Mesenchymal stem cell (in vitro differentiated cells and primary cell): Measurements from ENCODE around the gene CCDC149.
A peak's percentile ranks its signal among the peaks of the same experiment; 100 is the strongest.

Source experiments
- DNase-seq: peaks from one replicate; pipeline ENCODE4 v3.0.0-alpha.2; 2013
- H2AFZ ChIP-seq: one replicate; pipeline ENCODE4 v1.6.1; 2013; ENCODE audit warnings: low read depth, mild to moderate bottlenecking, control low read depth, inconsistent platforms, low read length, moderate library complexity
- H2AK5ac ChIP-seq: 2 replicates; pipeline ENCODE4 v1.6.1; 2013; ENCODE audit warnings: low read length, moderate library complexity, mild to moderate bottlenecking, inconsistent platforms; ENCODE audit not compliant: severe bottlenecking
- H2BK120ac ChIP-seq: one replicate; pipeline ENCODE4 v1.6.1; 2013; ENCODE audit warnings: low read depth, mild to moderate bottlenecking, inconsistent platforms, low read length, moderate library complexity
- H2BK12ac ChIP-seq, 2 experiments: one replicate each; pipeline ENCODE4 v1.6.1; 2013; ENCODE audit warnings: inconsistent platforms in 2 of 2, low read length in 2 of 2, mild to moderate bottlenecking in 2 of 2, moderate library complexity in 2 of 2, control low read depth in 1 of 2
- H2BK15ac ChIP-seq: one replicate; pipeline ENCODE4 v1.6.1; 2013; ENCODE audit warnings: mild to moderate bottlenecking, low read depth, inconsistent platforms; ENCODE audit not compliant: poor library complexity, severe bottlenecking
- H2BK5ac ChIP-seq: 2 replicates; pipeline ENCODE4 v1.6.1; 2013; ENCODE audit warnings: low read depth, mild to moderate bottlenecking, low read length, control low read depth, inconsistent platforms; ENCODE audit not compliant: poor library complexity, severe bottlenecking
- H3K14ac ChIP-seq, 2 experiments: one replicate each; pipeline ENCODE4 v1.6.1; 2013; ENCODE audit warnings: inconsistent platforms in 2 of 2, low read length in 2 of 2, control low read depth in 1 of 2, mild to moderate bottlenecking in 1 of 2, moderate library complexity in 1 of 2
- H3K18ac ChIP-seq, 2 experiments: one replicate each; pipeline ENCODE4 v1.6.1; 2013; ENCODE audit warnings: inconsistent platforms in 2 of 2, low read length in 2 of 2, control low read depth in 1 of 2, low read depth in 1 of 2, mild to moderate bottlenecking in 1 of 2
- H3K23ac ChIP-seq, 2 experiments: one replicate each; pipeline ENCODE4 v1.6.1; 2013; ENCODE audit warnings: inconsistent platforms in 2 of 2, low read length in 2 of 2, mild to moderate bottlenecking in 2 of 2, moderate library complexity in 2 of 2, control low read depth in 1 of 2
- H3K27ac ChIP-seq: 2 replicates; pipeline ENCODE4 v1.5.1; 2013; ENCODE audit warnings: mild to moderate bottlenecking, moderate library complexity, low read length, control low read depth, inconsistent platforms; ENCODE audit not compliant: poor library complexity, severe bottlenecking
- H3K27me3 ChIP-seq, 2 experiments: 2 replicates each; pipeline versions ENCODE4 v1.6.1 to v1.7.0; 2013; ENCODE audit warnings: low read length in 2 of 2, mild to moderate bottlenecking in 2 of 2, moderate library complexity in 2 of 2, control low read depth in 1 of 2, inconsistent platforms in 1 of 2; ENCODE audit not compliant: control insufficient read depth in 1 of 2, insufficient read depth in 1 of 2
- H3K36me3 ChIP-seq, 2 experiments: 2 replicates each; pipeline versions ENCODE4 v1.6.1 to v1.7.0; 2013; ENCODE audit warnings: low read length in 2 of 2, control low read depth in 1 of 2, inconsistent platforms in 1 of 2, low read depth in 1 of 2, mild to moderate bottlenecking in 1 of 2; ENCODE audit not compliant: insufficient read depth in 2 of 2, control insufficient read depth in 1 of 2
- H3K4ac ChIP-seq, 2 experiments: one replicate each; pipeline ENCODE4 v1.6.1; 2013; ENCODE audit warnings: inconsistent platforms in 2 of 2, low read length in 2 of 2, mild to moderate bottlenecking in 2 of 2, moderate library complexity in 2 of 2, control low read depth in 1 of 2, low read depth in 1 of 2
- H3K4me1 ChIP-seq: 2 replicates; pipeline ENCODE4 v1.6.1; 2013; ENCODE audit warnings: low read depth, low read length, control low read depth; ENCODE audit not compliant: control insufficient read depth, insufficient read depth
- H3K4me2 ChIP-seq: 2 replicates; pipeline ENCODE4 v1.6.1; 2013; ENCODE audit warnings: low read length, mild to moderate bottlenecking, inconsistent platforms; ENCODE audit not compliant: poor library complexity, severe bottlenecking
- H3K4me3 ChIP-seq, 2 experiments: 2 replicates each; pipeline versions ENCODE4 v1.5.1 to v1.7.0; 2013; ENCODE audit warnings: low read length in 2 of 2, mild to moderate bottlenecking in 2 of 2, control low read depth in 1 of 2, low read depth in 1 of 2; ENCODE audit not compliant: insufficient read depth in 1 of 2
- H3K79me1 ChIP-seq: replicated peaks from 2 replicates; pipeline ENCODE4 v1.6.1; 2013; ENCODE audit warnings: mild to moderate bottlenecking, control low read depth, low read length, inconsistent platforms; ENCODE audit not compliant: poor library complexity, severe bottlenecking
- H3K9ac ChIP-seq: 2 replicates; pipeline ENCODE4 v1.7.0; 2013; ENCODE audit warnings: mild to moderate bottlenecking, low read length, moderate library complexity
- H3K9me3 ChIP-seq: 2 replicates; pipeline ENCODE4 v1.7.0; 2013; ENCODE audit warnings: mild to moderate bottlenecking, low read length; ENCODE audit not compliant: control insufficient read depth
- H4K8ac ChIP-seq: one replicate; pipeline ENCODE4 v1.6.1; 2013; ENCODE audit warnings: inconsistent platforms, mild to moderate bottlenecking, low read length, moderate library complexity
- H4K91ac ChIP-seq: one replicate; pipeline ENCODE4 v1.6.1; 2013; ENCODE audit warnings: mild to moderate bottlenecking, low read length, inconsistent platforms
- WGBS: methylation state at CpG from one replicate; pipeline ENCODE4 v1.1.7; 2013; ENCODE audit warnings: mixed read lengths; 5-methylcytosine and 5-hydroxymethylcytosine counted together

The CCDC149 gene

DNA sequence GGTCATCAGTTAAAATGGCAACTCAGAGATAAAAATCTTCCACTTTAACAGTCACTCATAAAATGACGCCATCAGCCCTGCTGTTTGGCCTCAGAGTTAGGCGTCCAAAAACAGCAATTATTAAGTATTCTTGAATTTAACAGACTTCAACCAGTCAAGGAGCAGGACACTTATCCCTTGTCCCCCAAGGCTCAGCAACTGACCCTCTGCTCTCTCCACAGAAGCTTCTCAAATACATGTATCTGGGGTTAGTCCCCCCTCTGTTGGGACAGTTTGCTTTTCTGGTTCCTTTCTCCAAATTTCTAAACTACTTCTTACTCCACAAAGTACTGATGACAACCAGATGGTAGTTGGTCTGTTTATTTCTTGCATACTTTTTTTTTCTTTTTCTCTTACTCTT is 63.1 kb downstream of the CCDC149 start:
- Histone ChIP-seq H3K23ac (no peak overlapping the region), H3K4me3 (no peak overlapping the region), H4K8ac (no peak overlapping the region), H2AFZ (no peak overlapping the region), H2BK5ac (no peak overlapping the region), H3K36me3 (peaks cover 0 to 5% of the 10 kb centered on the region in 2 experiments), H3K27me3 (no peaks in the 10 kb centered on the region), H3K9me3 (no peaks in the 10 kb centered on the region), H3K79me1 (peaks cover 1% of the 10 kb centered on the region), H2BK12ac (no peak overlapping the region), H3K18ac (no peak overlapping the region), H2BK120ac (no peak overlapping the region), H3K4ac (no peak overlapping the region), H3K9ac (peak overlapping the region; percentile 80), H2AK5ac (peak overlapping the region; percentile 33), H4K91ac (no peak overlapping the region), H3K27ac (no peak overlapping the region), H3K4me1 (peaks cover 9% of the 10 kb centered on the region), H3K14ac (no peak overlapping the region), H3K4me2 (no peak overlapping the region), H2BK15ac (no peak overlapping the region)
- WGBS, result 79% methylated on average over 2 of the region's 2 CpGs
- peak; percentile 18 for DNase-seq

DNA sequence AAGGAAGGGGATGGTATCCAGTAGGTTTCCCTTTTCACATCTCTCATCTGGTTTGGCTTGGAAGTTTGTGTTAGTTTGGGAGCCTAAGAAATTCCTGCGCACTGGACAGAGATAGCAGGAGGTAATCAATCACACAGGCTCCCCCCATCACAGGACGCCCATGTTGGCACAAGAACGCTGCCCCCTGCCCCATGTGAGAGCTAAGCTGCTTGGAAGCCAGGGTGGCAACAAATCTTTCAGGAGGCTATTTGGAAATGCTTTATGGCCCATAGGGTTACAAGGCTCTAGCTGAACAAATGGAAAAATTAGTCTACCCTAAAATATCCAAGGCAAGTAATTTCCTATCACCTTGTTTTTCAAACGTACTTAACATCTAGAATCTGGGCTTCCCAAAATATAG is 63.5 kb downstream of the CCDC149 start:
- no peak overlapping the region for H3K18ac ChIP-seq
- H2BK120ac ChIP-seq, result no peak overlapping the region
- no peak overlapping the region for H3K23ac ChIP-seq
- no peak overlapping the region for H2AK5ac ChIP-seq
- no peak overlapping the region for H2AFZ ChIP-seq
- H3K4ac ChIP-seq, result no peak overlapping the region
- no peak overlapping the region for H2BK15ac ChIP-seq
- peak overlapping the region; percentile 80 for H3K9ac ChIP-seq
- no peak overlapping the region for H4K8ac ChIP-seq
- no peak overlapping the region for H2BK12ac ChIP-seq
- H4K91ac ChIP-seq, result no peak overlapping the region
- DNase-seq, result no peak
- no peak overlapping the region for H3K27ac ChIP-seq
- H3K14ac ChIP-seq, result no peak overlapping the region
- H3K79me1 ChIP-seq, result peaks cover 1% of the 10 kb centered on the region
- no peaks in the 10 kb centered on the region for H3K9me3 ChIP-seq
- no peaks in the 10 kb centered on the region for H3K27me3 ChIP-seq
- H2BK5ac ChIP-seq, result no peak overlapping the region
- no peak overlapping the region for H3K4me3 ChIP-seq
- 80% methylated on average over 3 of the region's 4 CpGs for WGBS
- H3K4me2 ChIP-seq, result no peak overlapping the region
- H3K4me1 ChIP-seq, result peaks cover 9% of the 10 kb centered on the region
- H3K36me3 ChIP-seq, result peaks cover 0 to 5% of the 10 kb centered on the region in 2 experiments

DNA sequence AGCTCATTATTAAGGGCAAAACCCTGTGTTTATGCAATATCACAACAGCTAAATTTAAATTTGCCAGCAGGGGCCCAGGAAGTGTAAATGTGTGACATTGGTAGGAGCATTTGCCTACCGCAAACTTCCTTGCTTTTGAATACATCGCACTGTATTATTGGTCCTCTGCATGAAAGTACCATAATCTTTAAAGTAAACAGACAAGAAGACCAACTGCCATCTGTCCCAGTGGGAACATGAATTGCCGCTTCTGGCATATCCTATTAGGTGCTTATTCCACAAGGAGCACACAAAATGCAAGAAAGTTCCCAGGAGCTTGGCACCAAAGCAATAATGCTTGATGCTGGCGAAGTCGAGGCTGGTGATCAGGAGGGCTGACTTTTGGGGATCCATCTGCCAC is 66.1 kb downstream of the CCDC149 start:
- Histone ChIP-seq H3K4me3 (no peak overlapping the region), H3K4ac (no peak overlapping the region), H3K23ac (no peak overlapping the region), H2AFZ (no peak overlapping the region), H2BK5ac (no peak overlapping the region), H3K79me1 (peaks cover 2% of the 10 kb centered on the region), H4K91ac (no peak overlapping the region), H3K4me1 (peaks cover 11% of the 10 kb centered on the region), H2BK12ac (no peak overlapping the region), H2BK15ac (no peak overlapping the region), H2BK120ac (no peak overlapping the region), H3K9me3 (no peaks in the 10 kb centered on the region), H2AK5ac (no peak overlapping the region), H3K27me3 (no peaks in the 10 kb centered on the region), H3K18ac (no peak overlapping the region), H3K14ac (no peak overlapping the region), H3K4me2 (no peak overlapping the region), H3K27ac (no peak overlapping the region), H4K8ac (no peak overlapping the region), H3K36me3 (peaks cover 0 to 10% of the 10 kb centered on the region in 2 experiments), H3K9ac (no peak overlapping the region)
- 96% methylated on average over 5 of the region's 5 CpGs for WGBS
- no peak for DNase-seq

DNA sequence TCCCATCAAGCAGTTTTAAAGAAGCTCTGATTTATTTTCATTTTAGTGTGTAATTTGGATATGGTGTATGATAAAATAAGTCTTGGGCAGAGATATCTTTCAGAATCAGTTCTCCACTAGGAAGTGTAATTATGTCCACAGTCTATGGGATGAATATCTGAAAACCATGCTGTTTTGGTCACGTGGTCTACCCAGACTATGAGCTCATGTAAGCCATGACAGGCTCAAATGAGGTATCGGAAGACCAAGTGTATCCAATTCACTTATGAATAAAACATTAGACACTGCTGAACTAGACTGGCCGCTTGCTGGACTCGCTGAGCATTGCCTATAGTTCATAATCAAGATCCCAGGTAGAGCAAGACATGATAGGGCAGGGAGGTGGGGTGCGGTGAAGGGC is 66.9 kb downstream of the CCDC149 start:
- Histone ChIP-seq H3K9me3 (no peaks in the 10 kb centered on the region), H3K4ac (no peak overlapping the region)
- WGBS, result 97% methylated on average over 5 of the region's 5 CpGs

More for the DNA sequence above, 66.9 kb downstream of the CCDC149 start:
- Histone ChIP-seq H4K91ac (no peak overlapping the region), H3K23ac (no peak overlapping the region), H3K4me3 (no peak overlapping the region), H3K36me3 (peaks cover 0 to 18% of the 10 kb centered on the region in 2 experiments), H2AFZ (no peak overlapping the region), H3K9ac (no peak overlapping the region), H3K79me1 (peaks cover 2% of the 10 kb centered on the region), H3K27ac (no peak overlapping the region), H3K18ac (no peak overlapping the region), H3K4me2 (no peak overlapping the region), H2BK12ac (no peak overlapping the region), H4K8ac (no peak overlapping the region), H3K4me1 (peaks cover 9% of the 10 kb centered on the region), H2BK120ac (no peak overlapping the region), H2BK15ac (no peak overlapping the region), H2BK5ac (no peak overlapping the region), H3K27me3 (no peaks in the 10 kb centered on the region), H3K14ac (no peak overlapping the region), H2AK5ac (no peak overlapping the region)
- no peak for DNase-seq
